Bronchial epithelial cell (primary cell): Measurements from ENCODE around the gene SERPINE1. TPM values are rescaled to one million over a fixed set of nuclear protein-coding genes. Genes with fewer than 3 reads are reported as not detected.

Experiments
- DNase-seq: peaks from one replicate; pipeline ENCODE4 v3.0.0-alpha.2; 2010; ENCODE audit warnings: low read depth
- FAIRE-seq: peaks from 2 replicates; lab custom pipeline; 2011; peaks lifted over from hg19 to GRCh38; lab: Jason Lieb, UNC
- H3K27me3 ChIP-seq: 2 replicates; pipeline ENCODE4 v1.5.1; 2011; ENCODE audit warnings: low read length; ENCODE audit not compliant: control insufficient read depth, insufficient read depth
- H3K36me3 ChIP-seq: 2 replicates; pipeline ENCODE4 v1.5.1; 2011; ENCODE audit warnings: low read length; ENCODE audit not compliant: control insufficient read depth, insufficient read depth
- H3K4me3 ChIP-seq: 2 replicates; pipeline ENCODE4 v1.5.1; 2011; ENCODE audit warnings: mild to moderate bottlenecking, low read depth, low read length, control low read depth
- total RNA-seq: library from RNA; depleted of rRNA; stranded (reverse); fragments of >200 nt; gene quantifications from 2 replicates; pipeline ENCODE4 v1.2.1, GENCODE V29; 2014
- TF ChIP-seq, protein P1 (sequence below): IDR thresholded peaks from 2 replicates; pipeline ENCODE4 v1.5.1; 2011; ENCODE audit warnings: mild to moderate bottlenecking, moderate library complexity, low read length, control low read depth, inconsistent platforms; ENCODE audit not compliant: insufficient read depth, severe bottlenecking

SERPINE1 gene
- total RNA-seq, 1 donor from 2014 or later: 54.2 TPM

GRCh38 chr7:101165958-101166647, 39.2 kb downstream of the SERPINE1 start:
- peaks cover 26% of the 10 kb centered on the region for H3K27me3 ChIP-seq
- TF ChIP-seq, protein P1, sequence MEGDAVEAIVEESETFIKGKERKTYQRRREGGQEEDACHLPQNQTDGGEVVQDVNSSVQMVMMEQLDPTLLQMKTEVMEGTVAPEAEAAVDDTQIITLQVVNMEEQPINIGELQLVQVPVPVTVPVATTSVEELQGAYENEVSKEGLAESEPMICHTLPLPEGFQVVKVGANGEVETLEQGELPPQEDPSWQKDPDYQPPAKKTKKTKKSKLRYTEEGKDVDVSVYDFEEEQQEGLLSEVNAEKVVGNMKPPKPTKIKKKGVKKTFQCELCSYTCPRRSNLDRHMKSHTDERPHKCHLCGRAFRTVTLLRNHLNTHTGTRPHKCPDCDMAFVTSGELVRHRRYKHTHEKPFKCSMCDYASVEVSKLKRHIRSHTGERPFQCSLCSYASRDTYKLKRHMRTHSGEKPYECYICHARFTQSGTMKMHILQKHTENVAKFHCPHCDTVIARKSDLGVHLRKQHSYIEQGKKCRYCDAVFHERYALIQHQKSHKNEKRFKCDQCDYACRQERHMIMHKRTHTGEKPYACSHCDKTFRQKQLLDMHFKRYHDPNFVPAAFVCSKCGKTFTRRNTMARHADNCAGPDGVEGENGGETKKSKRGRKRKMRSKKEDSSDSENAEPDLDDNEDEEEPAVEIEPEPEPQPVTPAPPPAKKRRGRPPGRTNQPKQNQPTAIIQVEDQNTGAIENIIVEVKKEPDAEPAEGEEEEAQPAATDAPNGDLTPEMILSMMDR: no peak
- H3K36me3 ChIP-seq: no peaks in the 10 kb centered on the region
- FAIRE-seq (no peak), DNase-seq (no peak)
- H3K4me3 ChIP-seq: no peak overlapping the region

DNA sequence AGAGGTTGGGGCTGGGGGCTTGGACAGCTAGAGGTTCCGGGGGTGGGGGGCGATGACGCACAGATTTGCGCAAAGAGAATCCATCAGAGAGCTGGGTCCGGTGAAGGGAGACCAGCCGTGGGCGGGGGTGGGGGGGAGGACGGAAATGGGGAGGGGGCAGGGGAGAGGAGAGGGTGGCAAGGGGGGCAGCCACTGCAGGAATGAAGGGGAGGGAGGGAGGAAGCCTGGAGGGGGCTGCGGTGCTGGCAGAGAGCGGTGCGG, 39.7 kb downstream of the SERPINE1 start:
- Histone ChIP-seq H3K36me3 (no peaks in the 10 kb centered on the region), H3K4me3 (no peak overlapping the region), H3K27me3 (peaks cover 31% of the 10 kb centered on the region)
- no peak for FAIRE-seq
- no peak for DNase-seq
- TF ChIP-seq, protein P1: no peak

DNA sequence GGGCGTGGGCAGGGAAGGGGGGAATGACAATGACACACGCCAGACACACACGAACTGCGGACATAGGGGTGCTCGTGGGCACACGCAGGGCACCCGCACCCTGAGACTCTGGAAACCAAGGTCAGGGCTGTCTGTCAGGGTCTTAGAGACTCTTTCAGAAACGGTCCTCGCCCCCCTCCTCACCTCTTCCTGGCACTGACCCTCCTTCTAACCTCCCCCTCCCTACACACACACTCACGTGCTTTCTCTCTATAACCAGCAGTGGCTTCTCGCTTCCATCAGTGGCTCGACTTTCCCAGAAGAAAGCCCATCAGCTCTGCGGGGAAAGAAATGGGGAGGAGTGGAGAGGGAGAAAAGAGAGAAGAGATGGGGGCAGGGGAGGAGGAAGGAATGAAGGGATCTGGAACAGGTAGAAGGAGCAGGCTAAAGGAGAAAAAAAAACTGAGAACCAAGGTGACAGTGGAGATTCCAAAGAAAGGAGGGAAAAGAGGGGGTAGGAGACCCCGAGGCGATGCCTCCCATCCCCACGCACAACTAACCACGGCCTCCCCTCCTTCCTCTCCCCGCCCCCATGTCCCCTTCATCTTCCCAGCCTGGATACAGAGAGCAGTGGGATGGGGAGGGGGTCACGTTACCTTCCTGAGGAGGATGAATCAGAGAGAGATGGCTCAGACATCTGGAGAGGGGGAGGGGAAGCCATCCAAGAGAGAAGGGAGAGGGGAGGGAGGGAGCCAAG, 40.2 kb downstream of the SERPINE1 start:
- no peak overlapping the region for H3K4me3 ChIP-seq
- TF ChIP-seq, protein P1: no peak
- no peaks in the 10 kb centered on the region for H3K36me3 ChIP-seq
- peaks cover 36% of the 10 kb centered on the region for H3K27me3 ChIP-seq
- DNase-seq (no peak), FAIRE-seq (no peak)

- Histone ChIP-seq H3K27me3 (peaks cover 43% of the 10 kb centered on the region), H3K36me3 (no peaks in the 10 kb centered on the region), H3K4me3 (no peak overlapping the region)
- FAIRE-seq: no peak
- TF ChIP-seq, protein P1: no peak
- no peak for DNase-seq
These were observed 40.9 kb downstream of the SERPINE1 start for GRCh38 chr7:101167645-101168411.

- FAIRE-seq (no peak), DNase-seq (no peak)
- TF ChIP-seq, protein P1: no peak
- peaks cover 48% of the 10 kb centered on the region for H3K27me3 ChIP-seq
- no peak overlapping the region for H3K4me3 ChIP-seq
- H3K36me3 ChIP-seq: no peaks in the 10 kb centered on the region
These were observed 41.6 kb downstream of the SERPINE1 start for GRCh38 chr7:101168412-101169049.
